ENCODE results near the gene FAM32A. TPM values are rescaled to one million over a fixed set of nuclear protein-coding genes. Genes with fewer than 3 reads are reported as not detected.
A peak's percentile ranks its signal among the peaks of the same experiment; 100 is the strongest.

FAM32A gene
- total and polyA plus RNA-seq, 2 of the 8 experiments (the other 6 are each of a cell fraction or from before 2014, with no cell fraction given), result 75.6 to 105 TPM

GRCh38 chr19:16185768-16186123 lies 536 bp downstream of the FAM32A start (continued):
- TF ChIP-seq POLR2AphosphoS5 (IDR thresholded peaks at IDR 0.05; ENCODE audit: low read depth, low read length), result no peak
- no peak for TF ChIP-seq CTBP2 (IDR thresholded peaks at IDR 0.05; ENCODE audit: borderline replicate concordance, insufficient read depth, insufficient read length, low read length)
- peak; percentile 17 to 31; a peak in 2 of 4 replicates for TF ChIP-seq RAD21 (IDR thresholded peaks at IDR 0.05 in 1 of 2, conservative IDR thresholded peaks at IDR 0.05 in 1 of 2; ENCODE audit: low read depth in 2 of 2, low read length in 2 of 2)
- peak; percentile 7 for TF ChIP-seq KDM4A (IDR thresholded peaks at IDR 0.05; ENCODE audit: low read depth, low read length, severe bottlenecking)

Measured in H1 (cell line).